WERI-Rb-1 (cell line): Measurements from ENCODE around the gene TTC23.

Experiments used
- DNase-seq: peaks from one replicate; pipeline ENCODE4 v3.0.0-alpha.2; 2020
- H3K27ac ChIP-seq: fragments of 250-450 bp; sonication (Bioruptor Pico); 2 replicates; pipeline ENCODE4 v1.5.1; 2020; ENCODE audit warnings: mild to moderate bottlenecking, moderate library complexity
- H3K27me3 ChIP-seq: fragments of 250-450 bp; sonication (Bioruptor Pico); 2 replicates; pipeline ENCODE4 v1.5.1; 2021; ENCODE audit warnings: mild to moderate bottlenecking, low read depth, moderate library complexity; ENCODE audit not compliant: insufficient read depth, severe bottlenecking
- H3K36me3 ChIP-seq: fragments of 250-450 bp; sonication (Bioruptor Pico); 2 replicates; pipeline ENCODE4 v1.5.1; 2020; ENCODE audit warnings: mild to moderate bottlenecking, moderate library complexity
- H3K4me3 ChIP-seq: 2 replicates; pipeline ENCODE4 v1.5.1; 2011; ENCODE audit warnings: low read depth, mild to moderate bottlenecking, control low read depth, low read length
- H3K9me3 ChIP-seq: fragments of 250-450 bp; sonication (Bioruptor Pico); 2 replicates; pipeline ENCODE4 v1.5.1; 2021; ENCODE audit warnings: mild to moderate bottlenecking, moderate library complexity; ENCODE audit not compliant: severe bottlenecking
- CTCF ChIP-seq: IDR thresholded peaks from 2 replicates; pipeline ENCODE4 v1.5.1; 2011; ENCODE audit warnings: low read depth, mild to moderate bottlenecking, control low read depth, inconsistent platforms, low read length

Gene TTC23

GRCh38 chr15:99131441-99132023 lies 117.8 kb downstream of the TTC23 start:
- no peaks in the 10 kb centered on the region for H3K27me3 ChIP-seq
- no peak for TF ChIP-seq CTCF
- H3K4me3 ChIP-seq, result no peak overlapping the region
- no peak for DNase-seq
- no peaks in the 10 kb centered on the region for H3K9me3 ChIP-seq
- no peak overlapping the region for H3K27ac ChIP-seq
- H3K36me3 ChIP-seq, result peaks cover 69% of the 10 kb centered on the region

GRCh38 chr15:99130765-99131440 lies 118.5 kb downstream of the TTC23 start:
- DNase-seq, result no peak
- H3K27ac ChIP-seq, result no peak overlapping the region
- no peaks in the 10 kb centered on the region for H3K27me3 ChIP-seq
- H3K36me3 ChIP-seq, result peaks cover 66% of the 10 kb centered on the region
- H3K9me3 ChIP-seq, result no peaks in the 10 kb centered on the region
- H3K4me3 ChIP-seq, result no peak overlapping the region
- no peak for TF ChIP-seq CTCF

GRCh38 chr15:99130314-99130713 lies 119.1 kb downstream of the TTC23 start:
- H3K36me3 ChIP-seq, result peaks cover 66% of the 10 kb centered on the region
- no peak overlapping the region for H3K27ac ChIP-seq
- no peak for TF ChIP-seq CTCF
- no peak overlapping the region for H3K4me3 ChIP-seq
- H3K9me3 ChIP-seq, result no peaks in the 10 kb centered on the region
- DNase-seq, result no peak
- no peaks in the 10 kb centered on the region for H3K27me3 ChIP-seq

- TF ChIP-seq CTCF, result no peak
Measured at GRCh38 chr15:99129644-99130043, 119.7 kb downstream of the TTC23 start.

GRCh38 chr15:99128411-99128810 lies 121.0 kb downstream of the TTC23 start:
- Histone ChIP-seq H3K4me3 (no peak overlapping the region), H3K27me3 (no peaks in the 10 kb centered on the region), H3K36me3 (peaks cover 60% of the 10 kb centered on the region), H3K27ac (no peak overlapping the region), H3K9me3 (no peaks in the 10 kb centered on the region)
- DNase-seq, result no peak
- TF ChIP-seq CTCF, result no peak

More at GRCh38 chr15:99129644-99130043, 119.7 kb downstream of the TTC23 start:
- Histone ChIP-seq H3K9me3 (no peaks in the 10 kb centered on the region), H3K27ac (no peak overlapping the region), H3K36me3 (peaks cover 66% of the 10 kb centered on the region), H3K4me3 (no peak overlapping the region), H3K27me3 (no peaks in the 10 kb centered on the region)
- no peak for DNase-seq
